Stromal cell of bone marrow (primary cell): Measurements from ENCODE around the gene SHMT1.
A peak's percentile ranks its signal among the peaks of the same experiment; 100 is the strongest.
"Not testable (repeated sequence)": the region's sequence is repeated elsewhere in the genome, so short reads cannot be mapped to it uniquely, and the experiment has no call there.

Source experiments
- DNase-seq: peaks from one replicate; pipeline ENCODE4 v3.0.0-alpha.2; 2012; ENCODE audit warnings: low read depth

The SHMT1 gene

DNA sequence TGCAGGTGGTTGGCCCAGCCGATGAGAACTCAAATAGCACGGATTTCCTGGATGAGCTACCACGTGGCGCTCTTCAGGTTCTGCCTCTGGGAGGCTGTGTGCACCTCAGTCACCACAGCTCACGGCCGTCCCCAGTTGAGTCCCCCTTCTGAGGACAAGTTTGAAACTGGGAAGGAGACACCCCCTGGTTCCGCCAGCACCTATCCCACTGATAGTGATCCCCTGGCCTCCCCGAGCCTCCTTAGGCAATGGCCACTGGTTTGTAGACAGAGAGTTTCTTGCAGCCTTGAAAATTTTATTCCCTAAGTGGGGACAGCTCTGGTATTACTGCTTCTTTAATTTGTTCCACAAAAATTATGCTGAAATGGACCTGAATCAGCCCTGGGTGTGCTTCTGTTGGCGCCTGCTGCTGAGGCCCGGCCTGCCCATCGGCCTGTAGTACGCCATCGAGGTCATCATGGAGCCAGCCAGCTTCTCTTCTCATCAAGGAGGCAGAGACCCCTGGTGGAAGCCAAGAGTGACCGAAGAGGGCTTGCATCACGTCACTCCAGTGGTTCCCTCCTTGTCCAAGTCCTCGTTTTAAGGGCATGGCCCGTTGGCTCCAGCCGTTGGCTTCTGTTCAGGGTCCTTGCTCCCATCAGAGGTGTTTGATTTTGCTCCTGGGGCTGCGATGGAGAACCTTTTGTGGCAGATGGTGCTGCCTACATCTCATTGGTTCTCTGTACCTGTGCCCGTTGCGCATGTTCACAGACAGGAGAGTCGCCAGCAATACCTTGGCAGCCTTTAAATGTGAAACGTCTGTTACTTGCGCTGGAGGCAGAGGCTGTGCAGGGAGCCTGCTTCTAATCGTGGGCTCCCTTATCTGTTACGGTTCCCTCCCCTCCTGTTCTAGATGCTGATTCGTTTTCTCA lies 39.0 kb downstream of the SHMT1 start:
- no peak for DNase-seq

DNA sequence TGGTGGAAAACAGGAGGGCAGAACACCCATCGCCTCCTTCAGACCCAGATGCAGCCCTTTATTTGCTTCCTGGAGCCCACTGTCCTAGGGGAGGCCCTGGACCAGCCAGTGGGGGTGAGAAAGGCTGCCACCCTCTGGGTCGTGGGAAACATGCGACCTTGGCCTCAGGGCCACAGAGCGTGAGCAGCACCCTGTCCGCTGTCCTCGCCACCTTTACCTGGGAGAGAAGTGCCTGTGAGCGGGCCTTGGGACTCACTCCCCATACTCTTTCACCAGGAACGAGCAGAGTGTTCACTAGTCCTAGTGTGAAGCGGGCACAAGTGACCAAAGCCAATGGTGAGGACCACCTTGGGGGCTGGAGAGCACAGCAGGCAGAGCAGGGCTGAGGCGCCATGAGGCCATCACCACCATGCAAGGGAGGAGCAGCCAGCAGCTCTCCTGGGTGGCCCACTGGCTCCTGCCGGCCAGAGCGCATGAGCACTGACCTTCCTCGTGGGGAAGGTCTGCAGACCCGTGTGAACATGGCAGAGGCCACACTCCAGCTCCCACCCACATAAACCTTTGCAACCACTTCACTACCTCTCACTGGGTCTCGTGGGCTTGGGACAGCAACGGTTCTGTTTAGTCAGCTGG lies 39.7 kb downstream of the SHMT1 start:
- DNase-seq, result no peak

DNA sequence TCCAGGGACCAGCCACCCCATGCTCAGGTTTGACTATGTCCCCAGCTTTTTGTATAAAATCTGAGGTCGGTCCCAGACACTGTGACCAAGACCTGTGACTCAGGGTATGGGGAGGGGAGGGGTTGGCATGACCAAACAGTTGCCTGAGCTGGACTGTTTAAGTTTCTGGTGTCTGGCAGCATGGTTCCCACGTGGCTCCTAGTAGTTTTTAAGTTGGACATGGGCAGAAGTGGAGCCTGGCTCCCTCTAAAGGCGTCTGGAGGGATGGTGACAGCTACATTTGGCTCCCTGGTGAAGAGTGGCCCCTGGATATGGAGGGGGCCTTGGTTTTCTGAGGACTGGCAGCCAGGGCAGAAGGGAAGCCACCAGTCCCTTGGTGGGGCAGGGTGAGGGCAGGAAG lies 40.3 kb downstream of the SHMT1 start:
- DNase-seq, result no peak

DNA sequence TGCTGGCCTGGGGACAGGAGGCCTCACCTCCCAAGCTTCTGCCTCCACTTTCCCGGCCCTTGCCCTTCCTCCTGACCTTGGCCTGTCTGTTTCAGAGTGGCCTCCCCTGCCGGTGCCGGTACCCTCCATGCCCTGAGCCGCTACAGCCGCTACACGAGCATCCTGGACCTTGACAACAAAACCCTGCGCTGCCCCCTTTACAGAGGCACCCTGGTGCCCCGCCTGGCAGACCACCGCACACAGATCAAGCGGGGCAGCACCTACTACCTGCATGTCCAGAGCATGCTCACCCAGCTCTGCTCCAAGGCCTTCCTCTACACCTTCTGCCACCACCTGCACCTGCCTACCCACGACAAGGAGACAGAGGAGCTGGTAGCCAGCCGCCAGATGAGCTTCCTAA lies 40.8 kb downstream of the SHMT1 start:
- DNase-seq, result no peak

DNA sequence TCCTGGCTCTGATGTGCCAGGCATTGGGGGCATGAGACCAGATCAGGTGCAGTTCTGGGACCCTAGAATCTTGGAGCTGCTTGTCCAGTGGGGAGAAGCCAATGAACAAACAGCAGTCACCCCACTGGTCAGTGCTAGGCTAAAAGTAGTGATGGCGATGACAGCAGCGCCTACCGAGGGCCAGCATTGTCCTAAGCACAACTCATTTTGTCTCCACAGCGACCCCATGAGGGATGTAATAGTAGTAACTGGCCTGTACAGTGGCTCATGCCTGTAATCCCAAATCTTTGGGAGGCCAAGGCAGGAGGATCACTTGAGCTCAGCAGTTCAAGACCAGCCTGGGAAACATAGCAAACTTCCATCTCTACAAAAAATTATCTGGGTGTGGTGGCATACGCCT lies 42.0 kb downstream of the SHMT1 start:
- no peak for DNase-seq

DNA sequence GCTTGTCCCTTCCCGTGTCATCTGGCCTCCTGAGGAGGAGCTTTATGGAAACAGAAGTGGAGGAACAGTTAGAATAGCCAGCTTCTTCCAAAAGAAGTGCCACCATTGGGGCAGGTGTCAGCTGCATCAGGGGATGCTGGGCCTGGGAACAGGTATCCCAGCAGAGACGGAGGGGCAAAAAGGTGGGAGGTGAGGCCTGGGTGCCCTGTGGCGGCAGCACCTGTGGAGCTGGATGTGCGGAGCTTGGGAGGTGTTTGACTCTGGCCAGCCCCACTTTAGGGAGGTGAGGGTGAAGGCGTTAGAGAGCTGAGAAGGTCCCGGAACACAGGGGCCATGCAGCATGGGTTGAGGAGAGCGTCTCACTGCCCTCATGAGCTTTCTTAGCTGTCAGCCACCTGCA lies 43.0 kb downstream of the SHMT1 start:
- DNase-seq, result no peak

DNA sequence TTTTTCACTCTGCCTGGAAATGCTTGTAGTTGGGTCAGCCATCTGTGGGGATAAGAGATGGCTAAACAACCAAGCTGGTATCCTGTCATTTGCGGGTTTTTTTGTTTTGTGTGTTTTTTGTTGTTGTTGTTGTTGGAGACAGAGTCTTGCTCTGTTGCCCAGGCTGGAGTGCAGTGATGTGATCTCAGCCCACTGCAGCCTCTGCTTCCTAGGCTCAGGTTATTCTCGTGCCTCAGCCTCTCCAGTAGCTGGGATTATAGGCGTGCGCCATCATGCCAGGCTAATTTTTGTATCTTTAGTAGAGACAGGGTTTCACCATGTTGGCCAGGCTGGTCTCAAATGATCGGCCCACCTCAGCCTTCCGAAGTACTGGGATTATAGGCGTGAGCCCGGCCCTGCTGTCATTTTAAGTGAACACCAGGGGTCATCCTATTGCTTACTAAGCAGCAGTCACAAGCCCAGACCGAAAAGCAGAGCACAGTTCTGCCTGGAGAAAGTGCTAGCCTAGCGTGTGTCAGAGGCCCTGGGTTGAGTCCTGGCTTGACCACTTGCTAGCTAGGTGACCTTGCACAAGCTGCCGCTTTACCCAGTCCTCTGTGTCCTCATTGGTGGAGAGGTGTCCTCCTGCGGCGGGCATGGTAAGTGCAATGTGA lies 43.6 kb downstream of the SHMT1 start:
- DNase-seq, result peak; percentile 44

DNA sequence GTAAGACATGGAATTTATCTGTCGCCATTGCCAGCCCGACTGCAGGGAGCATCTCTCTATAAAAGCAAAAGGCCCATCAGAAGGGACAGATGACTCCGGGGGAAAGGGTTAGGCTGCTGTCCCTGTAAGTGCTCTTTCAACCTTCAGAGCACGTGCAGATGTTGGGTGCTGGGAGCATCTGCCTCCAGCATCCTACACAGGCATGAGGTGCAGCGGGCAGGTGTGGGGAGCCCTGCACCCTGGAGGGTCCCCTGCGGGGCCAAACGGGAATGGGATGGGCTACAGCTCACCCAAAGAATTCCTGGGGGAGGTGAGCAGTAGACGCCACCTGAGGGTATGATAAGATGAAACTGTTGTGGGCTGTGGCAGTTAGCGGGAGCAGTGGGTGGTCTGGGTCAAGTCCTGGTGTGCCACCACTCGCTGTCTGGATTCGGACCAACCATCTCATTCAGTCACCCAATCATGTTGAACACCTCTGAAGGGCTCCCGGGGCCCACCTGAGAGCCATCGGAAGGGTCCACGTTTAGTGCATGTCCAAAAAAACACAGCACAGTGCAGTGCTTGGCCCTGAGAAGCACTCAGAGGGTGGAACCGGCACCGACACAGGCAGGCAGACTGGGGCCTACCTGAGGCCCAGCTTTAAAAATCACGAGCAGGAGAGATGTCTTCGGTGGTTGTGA lies 44.4 kb downstream of the SHMT1 start:
- no peak for DNase-seq

DNA sequence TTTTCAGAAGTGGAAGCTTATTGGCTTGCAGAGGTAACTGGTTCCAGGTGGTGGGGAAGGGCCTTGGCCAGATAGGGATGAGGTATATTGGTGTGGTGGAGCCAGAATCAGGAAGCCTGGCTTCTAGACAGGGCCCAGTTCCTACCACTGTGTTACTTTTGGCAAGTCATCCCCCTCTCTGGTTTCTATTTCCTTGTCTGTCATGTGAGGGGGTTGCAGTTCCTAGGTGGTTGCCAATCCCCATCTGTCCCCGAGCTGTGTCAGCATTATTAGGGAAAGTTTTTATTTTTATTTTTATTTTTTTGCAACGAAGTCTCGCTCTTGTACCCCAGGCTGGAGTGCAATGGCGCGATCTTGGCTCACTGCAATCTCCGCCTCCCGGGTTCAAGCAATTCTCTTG lies 45.2 kb downstream of the SHMT1 start:
- DNase-seq, result no peak

DNA sequence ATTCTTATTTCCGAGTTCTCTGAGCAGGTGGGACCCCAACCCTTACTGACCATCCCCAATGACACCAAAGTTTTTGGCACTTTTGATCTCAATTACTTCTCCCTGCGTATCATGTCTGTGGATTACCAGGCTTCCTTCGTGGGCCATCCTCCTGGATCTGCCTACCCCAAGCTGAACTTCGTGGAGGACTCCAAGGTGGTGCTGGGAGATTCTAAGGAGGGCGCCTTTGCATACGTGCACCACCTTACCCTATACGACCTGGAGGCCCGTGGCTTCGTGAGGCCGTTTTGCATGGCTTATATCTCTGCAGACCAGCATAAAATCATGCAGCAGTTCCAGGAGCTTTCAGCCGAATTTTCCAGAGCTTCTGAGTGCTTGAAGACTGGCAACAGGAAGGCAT lies 47.4 kb downstream of the SHMT1 start:
- DNase-seq, result no peak

DNA sequence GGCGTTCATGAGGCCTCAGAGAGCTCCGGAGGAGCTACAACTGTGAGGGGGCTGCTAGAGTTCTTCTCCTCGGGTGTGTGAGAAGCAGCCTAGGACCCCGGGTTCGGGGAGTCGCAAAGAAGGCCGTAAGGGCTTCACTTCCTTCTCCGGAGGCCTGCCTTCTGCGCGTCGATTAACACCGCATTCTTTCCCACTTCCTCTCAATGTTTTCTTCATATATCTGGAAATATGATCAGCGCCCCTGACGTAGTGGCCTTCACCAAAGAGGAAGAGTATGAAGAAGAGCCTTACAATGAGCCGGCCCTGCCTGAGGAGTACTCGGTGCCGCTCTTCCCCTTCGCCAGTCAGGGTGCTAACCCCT lies 47.8 kb downstream of the SHMT1 start:
- DNase-seq, result no peak

DNA sequence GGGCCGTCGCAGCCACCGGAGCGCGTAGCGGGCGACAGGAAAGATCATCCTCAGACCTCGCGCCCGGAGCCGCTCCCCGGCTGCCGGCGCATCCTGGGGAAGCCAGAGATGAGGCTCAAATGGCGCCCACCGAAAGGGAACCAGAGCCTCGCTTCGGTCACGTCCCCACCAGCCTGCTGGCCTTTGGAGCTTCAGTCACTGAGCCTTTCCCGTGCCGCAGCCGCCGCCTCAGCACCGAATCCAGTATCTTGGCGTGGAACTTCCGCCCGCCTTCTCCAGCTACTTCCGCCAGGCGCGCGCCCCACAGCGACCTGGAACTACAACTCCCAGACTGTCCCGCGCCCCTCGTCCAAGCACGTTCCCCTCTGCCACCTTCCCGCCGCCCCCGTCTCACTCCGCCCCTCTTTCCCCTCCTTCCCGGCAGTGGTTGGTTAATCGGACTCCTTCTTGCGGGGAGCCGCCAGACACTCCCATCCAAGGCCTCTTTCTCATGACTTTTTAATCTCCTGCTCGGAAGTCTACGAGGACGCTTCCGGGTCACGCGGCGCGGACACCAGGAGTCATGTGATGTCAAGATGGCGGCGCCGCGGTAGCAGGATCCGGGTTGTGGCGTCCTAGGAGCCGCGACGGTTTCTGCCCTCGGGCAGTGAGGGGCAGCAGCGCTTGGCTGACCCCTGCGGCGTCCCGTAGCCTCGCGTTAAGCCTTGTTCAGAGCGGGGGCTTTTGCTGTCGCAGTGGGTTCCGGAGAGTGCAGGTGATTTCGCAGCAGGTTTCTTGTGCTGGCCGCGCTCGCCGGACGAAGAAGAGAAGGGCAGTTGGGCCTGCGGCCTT lies 48.4 kb downstream of the SHMT1 start, which contains the start of the genes SMCR8 and TOP3A:
Gene SMCR8, plus strand, starts transcription at position 563 of the 831 bp plus-strand sequence. CDS start 497 bp downstream, outside the sequence.
Gene TOP3A, minus strand, starts transcription at position 264 of the 831 bp plus-strand sequence. Its CDS starts 216 bp downstream, at position 48.
- DNase-seq, result peak; percentile 99

DNA sequence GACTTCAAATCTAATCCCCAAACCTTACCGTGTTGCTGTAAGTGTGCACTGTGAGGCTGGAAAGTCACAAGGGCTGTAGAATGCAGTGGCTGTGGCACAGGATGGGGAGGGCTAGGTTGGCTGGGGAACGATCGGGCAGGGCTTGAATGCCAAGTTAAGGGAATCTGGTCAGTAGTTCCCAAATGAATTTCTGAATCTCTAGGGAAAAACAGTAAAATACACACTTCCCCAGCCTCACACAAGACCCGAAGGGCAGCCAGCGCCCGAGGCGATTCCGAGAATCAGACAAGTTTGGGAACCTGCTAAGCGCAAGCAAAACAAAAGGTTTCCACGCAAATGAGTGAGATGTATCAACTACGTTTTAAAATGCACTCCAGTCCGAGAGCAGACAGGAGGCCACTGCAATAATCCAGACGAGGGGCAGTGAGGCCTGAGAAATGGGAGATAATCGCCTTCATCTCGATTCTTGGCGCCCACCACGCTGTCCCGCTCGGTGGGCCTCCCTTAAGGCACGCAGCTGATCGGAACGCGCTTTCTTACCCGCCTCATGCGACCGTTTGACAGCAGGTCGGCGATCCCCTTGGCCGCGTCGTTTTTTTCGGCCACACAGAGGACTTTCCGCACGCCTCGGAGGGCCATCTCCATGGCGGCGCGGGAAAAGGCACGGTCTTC lies 49.2 kb downstream of the SHMT1 start:
- no peak for DNase-seq

DNA sequence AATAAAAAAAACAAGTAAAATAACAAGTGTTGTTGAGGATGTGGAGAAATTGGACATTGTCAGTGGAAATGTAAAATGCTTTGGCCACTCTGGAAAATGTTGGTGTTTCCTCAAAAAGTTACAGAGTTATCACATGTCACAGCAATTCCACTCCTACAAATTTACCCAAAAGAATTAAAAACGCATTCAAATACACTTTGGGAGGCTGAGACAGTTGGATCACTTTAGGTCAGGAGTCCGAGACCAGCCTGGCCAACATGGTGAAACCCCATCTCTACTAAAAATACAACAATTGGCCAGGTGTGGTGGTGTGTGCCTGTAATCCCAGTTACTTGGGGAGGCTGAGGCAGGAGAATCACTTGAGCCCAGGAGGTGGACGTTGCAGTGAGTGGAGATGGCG lies 54.1 kb downstream of the SHMT1 start:
- DNase-seq, result no peak

DNA sequence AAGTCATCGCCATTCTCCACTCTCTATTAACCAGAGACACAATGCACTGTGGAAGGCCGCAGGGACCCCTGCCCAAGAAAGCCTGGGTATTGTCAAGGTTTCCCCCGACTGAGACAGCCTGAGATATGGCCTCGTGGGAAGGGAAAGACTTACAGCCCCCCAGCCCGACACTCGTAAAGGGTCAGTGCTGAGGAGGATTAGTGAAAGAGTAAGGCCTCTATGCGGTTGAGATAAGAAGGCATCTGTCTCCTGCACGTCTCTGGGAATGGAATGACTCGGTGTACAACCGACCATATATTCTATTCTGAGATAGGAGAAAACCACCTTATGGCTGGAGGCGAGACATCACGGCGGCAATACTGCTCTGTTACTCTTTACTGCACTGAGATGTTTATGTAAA lies 60.1 kb downstream of the SHMT1 start:
- DNase-seq, result not testable (repeated sequence)

DNA sequence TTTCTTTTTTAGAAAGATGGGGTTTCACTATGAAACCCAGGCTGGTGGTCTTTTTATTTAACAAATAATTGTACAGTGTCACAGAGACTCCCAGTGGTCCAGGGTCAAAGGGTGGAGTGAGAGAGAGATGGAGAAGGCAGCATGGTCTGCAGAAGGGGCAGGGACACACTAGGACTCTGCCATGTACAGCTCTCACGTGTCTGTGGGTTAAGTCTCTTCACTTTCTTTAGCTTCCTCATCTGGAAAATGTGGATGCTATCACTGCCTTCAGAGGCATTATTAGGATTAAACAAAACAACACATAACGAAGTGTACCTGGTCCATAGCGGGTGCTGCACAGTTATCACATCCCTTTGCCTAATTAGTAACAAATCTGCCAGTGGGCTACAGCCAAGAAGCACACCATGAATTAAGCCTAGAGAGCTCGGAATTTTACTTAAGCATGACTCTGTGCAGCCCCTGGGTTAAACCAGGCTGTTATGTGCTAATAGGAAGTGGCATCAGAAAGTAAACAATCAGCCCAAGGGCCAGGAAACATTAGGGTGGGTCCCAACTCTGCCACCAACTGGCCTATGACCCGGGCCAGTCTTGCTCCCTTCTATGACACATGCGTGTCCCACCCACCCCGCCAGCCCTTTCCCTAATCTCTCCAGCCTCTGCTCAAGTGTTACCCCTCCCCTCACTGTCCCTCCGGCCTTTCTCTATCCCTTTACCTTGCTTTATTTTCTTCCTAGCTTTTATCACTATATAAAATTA lies 62.4 kb downstream of the SHMT1 start:
- no peak for DNase-seq

DNA sequence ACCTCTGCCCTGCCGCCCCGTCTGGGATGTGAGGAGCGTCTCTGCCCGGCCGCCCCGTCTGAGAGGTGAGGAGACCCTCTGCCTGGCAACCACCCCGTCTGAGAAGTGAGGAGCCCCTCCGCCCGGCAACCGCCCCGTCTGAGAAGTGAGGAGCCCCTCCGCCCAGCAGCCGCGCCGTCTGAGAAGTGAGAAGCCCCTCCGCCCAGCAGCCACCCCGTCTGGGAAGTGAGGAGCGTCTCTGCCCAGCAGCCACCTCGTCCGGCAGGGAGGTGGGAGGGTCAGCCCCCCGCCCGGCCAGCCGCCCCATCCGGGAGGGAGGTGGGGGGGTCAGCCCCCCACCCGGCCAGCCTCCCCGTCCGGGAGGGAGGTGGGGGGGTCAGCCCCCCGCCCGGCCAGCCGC lies 65.3 kb downstream of the SHMT1 start:
- DNase-seq, result not testable (repeated sequence)

DNA sequence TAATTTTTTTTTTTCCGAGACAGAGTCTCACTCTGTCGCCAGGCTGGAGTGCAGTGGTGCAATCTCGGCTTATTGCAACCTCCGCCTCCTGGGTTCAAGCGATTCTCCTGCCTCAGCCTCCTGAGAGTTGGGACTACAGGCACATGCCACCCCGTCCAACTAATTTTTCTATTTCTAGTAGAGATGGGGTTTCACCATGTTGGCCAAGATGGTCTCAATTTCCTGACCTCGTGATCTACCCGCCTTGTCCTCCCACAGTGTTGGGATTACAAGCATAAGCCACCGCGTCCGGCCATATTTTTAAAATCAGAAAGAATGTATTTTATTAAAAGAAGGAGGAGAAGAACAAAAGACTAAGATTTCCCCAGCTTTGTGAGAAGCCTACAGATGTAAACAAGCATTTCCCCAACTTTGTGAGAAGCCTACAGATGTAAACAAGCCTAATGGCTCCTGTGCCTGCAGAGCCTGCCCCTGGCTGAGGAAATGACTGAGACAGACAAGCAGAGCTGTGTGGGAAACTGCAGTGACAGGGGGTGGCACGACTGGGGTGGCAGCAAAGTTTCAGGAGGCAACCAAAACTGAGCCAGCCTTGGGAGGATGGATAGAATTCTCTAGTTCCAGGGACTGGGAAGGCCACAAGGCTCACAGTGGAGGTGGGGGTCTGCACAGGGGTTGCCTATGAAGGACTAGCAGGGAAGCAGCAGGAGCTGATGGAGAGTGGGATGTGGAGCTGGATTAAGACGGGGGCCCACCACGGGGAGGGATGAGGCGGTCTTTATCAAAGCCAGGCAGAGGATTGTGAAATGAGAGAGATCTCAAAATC lies 71.4 kb downstream of the SHMT1 start:
- no peak for DNase-seq

DNA sequence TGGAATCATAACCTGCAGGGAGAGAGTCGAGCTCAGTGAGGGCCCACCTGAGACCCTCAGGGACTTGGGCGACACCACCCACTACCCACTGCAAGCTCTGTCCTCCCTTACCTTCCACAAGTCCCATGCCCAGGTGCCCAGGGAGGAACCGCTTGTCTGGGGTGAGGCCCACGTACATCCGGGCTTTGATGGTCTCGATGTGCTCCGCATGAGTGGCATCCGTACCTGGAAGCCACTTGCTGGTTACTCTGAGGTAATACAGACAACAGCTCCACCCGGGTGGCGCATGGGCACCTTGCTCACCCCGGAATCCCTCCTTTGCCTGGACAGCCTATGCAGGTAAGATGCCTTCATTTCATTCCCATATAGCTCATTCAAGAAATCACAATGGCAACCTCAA lies 78.1 kb downstream of the SHMT1 start:
- DNase-seq, result no peak
